Measurements from ENCODE around the gene DIS3L2.

The DIS3L2 gene

GRCh38 chr2:231918501-231919330 is 42.8 kb upstream of the DIS3L2 start:
- peak overlapping the region; percentile 44 for H2AK5ac ChIP-seq (ENCODE audit: low read depth, low read length)
- no peaks in the 10 kb centered on the region for H3K36me3 ChIP-seq (replicated peaks in 1 of 2; ENCODE audit: control insufficient read depth in 2 of 2, insufficient read depth in 2 of 2, low read length in 2 of 2)
- no CpG with 5 or more reads among the region's 21 CpGs for WGBS, 2 donors (ENCODE audit: extremely low coverage in 2 of 2, insufficient read length in 2 of 2, insufficient replicate concordance in 1 of 2)
- H3K4me1 ChIP-seq (ENCODE audit: control insufficient read depth in 2 of 2, insufficient read depth in 1 of 2, low read depth in 1 of 2, low read length in 2 of 2) = no peaks in the 10 kb centered on the region
- H2BK5ac ChIP-seq (ENCODE audit: low read length) = no peak overlapping the region
- H4K8ac ChIP-seq (ENCODE audit: low read depth, low read length) = no peak overlapping the region
- no peak overlapping the region for H3K4me2 ChIP-seq (ENCODE audit: insufficient read depth, low read length, poor library complexity, severe bottlenecking)
- H4K91ac ChIP-seq (ENCODE audit: low read depth, low read length, poor library complexity) = no peak overlapping the region
- no peak overlapping the region for H3K4ac ChIP-seq (ENCODE audit: low read length)
- no peak overlapping the region for H3K4me3 ChIP-seq (ENCODE audit: low read length in 2 of 2)
- no peak overlapping the region for H3K27ac ChIP-seq (replicated peaks; ENCODE audit: low read length)
- H3K79me1 ChIP-seq (ENCODE audit: low read depth, low read length) = no peaks in the 10 kb centered on the region
- H2BK120ac ChIP-seq (ENCODE audit: low read depth, low read length) = no peak overlapping the region
- peak overlapping the region; percentile 37 for H3K18ac ChIP-seq (ENCODE audit: low read length)
- peak overlapping the region; percentile 96 for H3K23ac ChIP-seq (ENCODE audit: low read depth, low read length, poor library complexity)
- DNase-seq (ENCODE audit: low spot score) = no peak
- no peaks in the 10 kb centered on the region for H3K9me3 ChIP-seq (replicated peaks in 1 of 2; ENCODE audit: control insufficient read depth in 2 of 2, insufficient read depth in 1 of 2, low read depth in 1 of 2, low read length in 2 of 2)
- H3K14ac ChIP-seq (ENCODE audit: low read length) = no peak overlapping the region
- no peak overlapping the region for H2AFZ ChIP-seq (ENCODE audit: low read length)
- peak overlapping the region; percentile 57 for H3K9ac ChIP-seq (ENCODE audit: low read depth, low read length, poor library complexity)
- peak overlapping the region; percentile 74 for H2BK15ac ChIP-seq (ENCODE audit: low read length)
- no peak overlapping the region for H2BK12ac ChIP-seq (ENCODE audit: low read length)
- H3K27me3 ChIP-seq (ENCODE audit: control insufficient read depth in 3 of 3, insufficient read depth in 3 of 3, low read depth in 1 of 3, low read length in 3 of 3) = peaks cover 0 to 20% (median 0%) of the 10 kb centered on the region in 3 experiments

DNA sequence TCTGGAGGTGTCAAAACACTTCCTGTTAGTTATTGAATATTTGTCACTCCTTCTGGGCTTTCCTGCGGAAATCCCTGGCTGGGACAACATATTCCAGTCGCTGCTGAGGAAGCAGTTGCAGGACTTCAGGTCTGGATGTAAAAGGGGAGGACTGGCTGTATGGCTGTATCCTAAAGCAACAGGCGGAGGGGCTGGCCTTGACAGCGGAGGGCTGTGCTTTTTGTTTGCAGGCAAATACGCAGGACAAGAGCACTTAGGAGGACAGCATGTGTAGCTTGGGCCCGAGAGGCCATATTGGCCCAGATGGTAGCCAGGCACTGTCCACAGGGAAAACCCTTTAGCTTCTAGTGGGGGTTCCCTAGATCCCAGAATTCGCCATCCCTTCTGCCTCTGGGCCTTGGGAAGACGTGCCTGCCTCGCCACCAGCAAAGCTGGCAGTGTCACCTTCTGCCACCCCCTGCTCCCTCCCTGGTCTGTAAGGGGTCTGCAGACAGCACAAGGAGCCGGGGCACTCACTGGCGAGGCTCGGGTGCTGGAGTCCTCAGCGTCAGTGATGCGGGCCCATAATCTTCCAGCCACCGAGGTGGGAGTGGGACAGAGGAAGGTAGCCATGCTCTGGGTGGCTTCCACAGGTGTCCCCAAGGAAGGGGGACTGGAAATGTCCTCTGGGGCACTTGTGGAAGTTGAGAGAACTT is 42.0 kb upstream of the DIS3L2 start:
- Histone ChIP-seq H2BK5ac (ENCODE audit: low read length) (no peak overlapping the region), H2BK15ac (ENCODE audit: low read length) (no peak overlapping the region), H3K4me3 (ENCODE audit: low read length in 2 of 2) (no peak overlapping the region), H4K8ac (ENCODE audit: low read depth, low read length) (no peak overlapping the region), H3K4ac (ENCODE audit: low read length) (no peak overlapping the region), H2BK12ac (ENCODE audit: low read length) (no peak overlapping the region), H3K79me1 (ENCODE audit: low read depth, low read length) (no peaks in the 10 kb centered on the region), H3K14ac (ENCODE audit: low read length) (no peak overlapping the region), H2BK120ac (ENCODE audit: low read depth, low read length) (no peak overlapping the region), H2AK5ac (ENCODE audit: low read depth, low read length) (no peak overlapping the region), H3K36me3 (replicated peaks in 1 of 2; ENCODE audit: control insufficient read depth in 2 of 2, insufficient read depth in 2 of 2, low read length in 2 of 2) (no peaks in the 10 kb centered on the region), H3K4me1 (ENCODE audit: control insufficient read depth in 2 of 2, insufficient read depth in 1 of 2, low read depth in 1 of 2, low read length in 2 of 2) (peaks cover 0 to 2% of the 10 kb centered on the region in 2 donors), H3K27ac (replicated peaks; ENCODE audit: low read length) (no peak overlapping the region), H3K9me3 (replicated peaks in 1 of 2; ENCODE audit: control insufficient read depth in 2 of 2, insufficient read depth in 1 of 2, low read depth in 1 of 2, low read length in 2 of 2) (no peaks in the 10 kb centered on the region), H3K23ac (ENCODE audit: low read depth, low read length, poor library complexity) (no peak overlapping the region), H3K18ac (ENCODE audit: low read length) (no peak overlapping the region), H3K27me3 (ENCODE audit: control insufficient read depth in 3 of 3, insufficient read depth in 3 of 3, low read depth in 1 of 3, low read length in 3 of 3) (peaks cover 1 to 26% (median 5%) of the 10 kb centered on the region in 3 experiments), H2AFZ (ENCODE audit: low read length) (no peak overlapping the region), H3K9ac (ENCODE audit: low read depth, low read length, poor library complexity) (no peak overlapping the region), H4K91ac (ENCODE audit: low read depth, low read length, poor library complexity) (no peak overlapping the region), H3K4me2 (ENCODE audit: insufficient read depth, low read length, poor library complexity, severe bottlenecking) (no peak overlapping the region)
- no CpG with 5 or more reads among the region's 15 CpGs for WGBS, 2 donors (ENCODE audit: extremely low coverage in 2 of 2, insufficient read length in 2 of 2, insufficient replicate concordance in 1 of 2)
- no peak for DNase-seq (ENCODE audit: low spot score)

DNA sequence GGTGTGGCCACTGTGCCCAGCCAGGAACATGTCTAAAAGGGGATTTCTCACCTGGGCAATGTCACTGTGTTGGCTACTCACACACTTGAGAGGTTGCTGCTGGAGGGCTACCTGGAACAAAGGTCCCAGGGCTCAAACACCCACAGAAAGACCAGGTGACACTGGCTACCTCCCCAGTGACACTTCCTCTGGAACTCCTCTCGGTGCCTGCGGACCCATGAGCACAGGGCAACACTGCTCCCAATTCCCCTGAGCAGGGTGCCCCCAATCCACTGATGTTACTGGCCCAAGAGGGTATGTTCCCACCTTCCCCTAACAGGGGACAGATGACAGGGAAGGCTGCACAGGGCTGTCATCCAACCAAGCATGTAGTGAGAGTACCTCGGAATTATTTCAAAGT is 41.1 kb upstream of the DIS3L2 start:
- Histone ChIP-seq H3K36me3 (replicated peaks in 1 of 2; ENCODE audit: control insufficient read depth in 2 of 2, insufficient read depth in 2 of 2, low read length in 2 of 2) (no peaks in the 10 kb centered on the region), H3K4me1 (ENCODE audit: control insufficient read depth in 2 of 2, insufficient read depth in 1 of 2, low read depth in 1 of 2, low read length in 2 of 2) (peaks cover 3 to 4% of the 10 kb centered on the region in 2 donors), H4K91ac (ENCODE audit: low read depth, low read length, poor library complexity) (no peak overlapping the region), H3K4me3 (ENCODE audit: low read length in 2 of 2) (no peak overlapping the region), H3K4ac (ENCODE audit: low read length) (no peak overlapping the region), H2BK12ac (ENCODE audit: low read length) (no peak overlapping the region), H3K9ac (ENCODE audit: low read depth, low read length, poor library complexity) (no peak overlapping the region), H2AFZ (ENCODE audit: low read length) (no peak overlapping the region), H3K27ac (replicated peaks; ENCODE audit: low read length) (no peak overlapping the region), H3K18ac (ENCODE audit: low read length) (no peak overlapping the region), H3K4me2 (ENCODE audit: insufficient read depth, low read length, poor library complexity, severe bottlenecking) (no peak overlapping the region), H3K14ac (ENCODE audit: low read length) (no peak overlapping the region), H2BK120ac (ENCODE audit: low read depth, low read length) (no peak overlapping the region), H2BK5ac (ENCODE audit: low read length) (no peak overlapping the region), H3K9me3 (replicated peaks in 1 of 2; ENCODE audit: control insufficient read depth in 2 of 2, insufficient read depth in 1 of 2, low read depth in 1 of 2, low read length in 2 of 2) (no peaks in the 10 kb centered on the region), H3K27me3 (ENCODE audit: control insufficient read depth in 3 of 3, insufficient read depth in 3 of 3, low read depth in 1 of 3, low read length in 3 of 3) (peaks cover 4 to 25% (median 13%) of the 10 kb centered on the region in 3 experiments), H3K79me1 (ENCODE audit: low read depth, low read length) (no peaks in the 10 kb centered on the region), H2AK5ac (ENCODE audit: low read depth, low read length) (no peak overlapping the region), H2BK15ac (ENCODE audit: low read length) (no peak overlapping the region), H4K8ac (ENCODE audit: low read depth, low read length) (no peak overlapping the region), H3K23ac (ENCODE audit: low read depth, low read length, poor library complexity) (no peak overlapping the region)
- no peak for DNase-seq (ENCODE audit: low spot score)
- no CpG with 5 or more reads among the region's 3 CpGs for WGBS, 2 donors (ENCODE audit: extremely low coverage in 2 of 2, insufficient read length in 2 of 2, insufficient replicate concordance in 1 of 2)

GRCh38 chr2:231920795-231921194 is 40.7 kb upstream of the DIS3L2 start:
- no peak overlapping the region for H2AK5ac ChIP-seq (ENCODE audit: low read depth, low read length)
- no peak overlapping the region for H4K8ac ChIP-seq (ENCODE audit: low read depth, low read length)
- H3K4ac ChIP-seq (ENCODE audit: low read length) = no peak overlapping the region
- H3K4me3 ChIP-seq (ENCODE audit: low read length in 2 of 2) = no peak overlapping the region
- no peak overlapping the region for H3K27ac ChIP-seq (replicated peaks; ENCODE audit: low read length)
- H3K36me3 ChIP-seq (replicated peaks in 1 of 2; ENCODE audit: control insufficient read depth in 2 of 2, insufficient read depth in 2 of 2, low read length in 2 of 2) = no peaks in the 10 kb centered on the region
- no peak overlapping the region for H4K91ac ChIP-seq (ENCODE audit: low read depth, low read length, poor library complexity)
- H3K4me2 ChIP-seq (ENCODE audit: insufficient read depth, low read length, poor library complexity, severe bottlenecking) = no peak overlapping the region
- H2AFZ ChIP-seq (ENCODE audit: low read length) = no peak overlapping the region
- peaks cover 6 to 21% (median 17%) of the 10 kb centered on the region in 3 experiments for H3K27me3 ChIP-seq (ENCODE audit: control insufficient read depth in 3 of 3, insufficient read depth in 3 of 3, low read depth in 1 of 3, low read length in 3 of 3)
- H3K14ac ChIP-seq (ENCODE audit: low read length) = no peak overlapping the region
- H2BK12ac ChIP-seq (ENCODE audit: low read length) = no peak overlapping the region
- H3K23ac ChIP-seq (ENCODE audit: low read depth, low read length, poor library complexity) = no peak overlapping the region
- H3K9ac ChIP-seq (ENCODE audit: low read depth, low read length, poor library complexity) = no peak overlapping the region
- no peak overlapping the region for H3K18ac ChIP-seq (ENCODE audit: low read length)
- H2BK120ac ChIP-seq (ENCODE audit: low read depth, low read length) = no peak overlapping the region
- H3K79me1 ChIP-seq (ENCODE audit: low read depth, low read length) = no peaks in the 10 kb centered on the region
- no peak for DNase-seq (ENCODE audit: low spot score)
- no peaks in the 10 kb centered on the region for H3K9me3 ChIP-seq (replicated peaks in 1 of 2; ENCODE audit: control insufficient read depth in 2 of 2, insufficient read depth in 1 of 2, low read depth in 1 of 2, low read length in 2 of 2)
- no peak overlapping the region for H2BK15ac ChIP-seq (ENCODE audit: low read length)
- WGBS, 2 donors (ENCODE audit: extremely low coverage in 2 of 2, insufficient read length in 2 of 2, insufficient replicate concordance in 1 of 2) = no CpG with 5 or more reads among the region's 5 CpGs
- no peak overlapping the region for H2BK5ac ChIP-seq (ENCODE audit: low read length)
- H3K4me1 ChIP-seq (ENCODE audit: control insufficient read depth in 2 of 2, insufficient read depth in 1 of 2, low read depth in 1 of 2, low read length in 2 of 2) = peaks cover 3 to 8% of the 10 kb centered on the region in 2 donors
